Measurements from ENCODE around the gene PTPRT. TPM values are rescaled to one million over a fixed set of nuclear protein-coding genes. Genes with fewer than 3 reads are reported as not detected.

Gene PTPRT
- total RNA-seq, 1 experiment from 2014 or later, result not detected

DNA sequence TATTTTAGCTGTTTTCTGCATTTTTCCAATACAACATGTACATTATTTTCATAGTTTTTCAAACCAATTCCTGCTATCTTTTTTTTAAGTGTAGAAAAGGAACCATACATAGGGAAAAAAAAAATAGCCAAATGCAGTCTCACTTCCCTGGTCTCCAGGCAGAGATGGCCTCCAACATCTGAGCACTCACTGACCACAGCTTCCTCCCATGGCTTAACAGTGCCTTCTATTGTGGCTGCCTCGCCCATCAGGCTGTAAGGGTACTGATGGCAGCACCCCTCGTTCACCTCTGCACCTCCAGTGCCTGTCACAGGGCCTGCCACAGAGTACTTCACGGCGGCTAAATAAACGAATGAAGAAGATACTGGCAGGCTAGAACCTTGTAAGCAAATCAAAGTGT is 591.1 kb downstream of the PTPRT start (continued):
- TF ChIP-seq, protein P1, sequence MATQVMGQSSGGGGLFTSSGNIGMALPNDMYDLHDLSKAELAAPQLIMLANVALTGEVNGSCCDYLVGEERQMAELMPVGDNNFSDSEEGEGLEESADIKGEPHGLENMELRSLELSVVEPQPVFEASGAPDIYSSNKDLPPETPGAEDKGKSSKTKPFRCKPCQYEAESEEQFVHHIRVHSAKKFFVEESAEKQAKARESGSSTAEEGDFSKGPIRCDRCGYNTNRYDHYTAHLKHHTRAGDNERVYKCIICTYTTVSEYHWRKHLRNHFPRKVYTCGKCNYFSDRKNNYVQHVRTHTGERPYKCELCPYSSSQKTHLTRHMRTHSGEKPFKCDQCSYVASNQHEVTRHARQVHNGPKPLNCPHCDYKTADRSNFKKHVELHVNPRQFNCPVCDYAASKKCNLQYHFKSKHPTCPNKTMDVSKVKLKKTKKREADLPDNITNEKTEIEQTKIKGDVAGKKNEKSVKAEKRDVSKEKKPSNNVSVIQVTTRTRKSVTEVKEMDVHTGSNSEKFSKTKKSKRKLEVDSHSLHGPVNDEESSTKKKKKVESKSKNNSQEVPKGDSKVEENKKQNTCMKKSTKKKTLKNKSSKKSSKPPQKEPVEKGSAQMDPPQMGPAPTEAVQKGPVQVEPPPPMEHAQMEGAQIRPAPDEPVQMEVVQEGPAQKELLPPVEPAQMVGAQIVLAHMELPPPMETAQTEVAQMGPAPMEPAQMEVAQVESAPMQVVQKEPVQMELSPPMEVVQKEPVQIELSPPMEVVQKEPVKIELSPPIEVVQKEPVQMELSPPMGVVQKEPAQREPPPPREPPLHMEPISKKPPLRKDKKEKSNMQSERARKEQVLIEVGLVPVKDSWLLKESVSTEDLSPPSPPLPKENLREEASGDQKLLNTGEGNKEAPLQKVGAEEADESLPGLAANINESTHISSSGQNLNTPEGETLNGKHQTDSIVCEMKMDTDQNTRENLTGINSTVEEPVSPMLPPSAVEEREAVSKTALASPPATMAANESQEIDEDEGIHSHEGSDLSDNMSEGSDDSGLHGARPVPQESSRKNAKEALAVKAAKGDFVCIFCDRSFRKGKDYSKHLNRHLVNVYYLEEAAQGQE (IDR thresholded peaks at IDR 0.05; ENCODE audit: low read depth), result no peak
- TF ChIP-seq, protein P2, sequence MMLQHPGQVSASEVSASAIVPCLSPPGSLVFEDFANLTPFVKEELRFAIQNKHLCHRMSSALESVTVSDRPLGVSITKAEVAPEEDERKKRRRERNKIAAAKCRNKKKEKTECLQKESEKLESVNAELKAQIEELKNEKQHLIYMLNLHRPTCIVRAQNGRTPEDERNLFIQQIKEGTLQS (IDR thresholded peaks at IDR 0.05), result no peak

DNA sequence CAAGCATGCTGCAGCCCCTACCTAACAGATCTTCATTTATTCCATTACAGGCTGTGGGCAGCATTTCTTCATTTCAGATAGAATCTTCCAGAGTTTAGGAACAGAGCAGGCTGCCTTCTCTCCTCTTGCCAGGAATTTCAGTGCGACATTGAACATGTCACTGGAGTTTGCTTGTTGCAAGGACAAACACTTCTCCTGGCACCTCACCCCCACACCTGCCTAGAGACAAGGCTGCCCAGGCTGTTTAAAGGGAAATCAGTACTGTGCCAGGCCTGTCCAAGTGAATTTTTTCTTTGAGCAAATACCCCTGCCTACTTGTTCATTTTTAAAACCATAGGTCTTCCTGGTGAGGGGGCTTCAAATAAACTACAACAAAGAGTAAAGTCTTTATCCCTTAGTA is 594.1 kb downstream of the PTPRT start:
- DNase-seq (ENCODE audit: low read depth, low spot score), result no peak
- no peaks in the 10 kb centered on the region for H3K36me3 ChIP-seq (ENCODE audit: control insufficient read depth in 1 of 2, insufficient read depth in 2 of 2, low read length in 2 of 2)
- no peak for ATAC-seq
- CTCF ChIA-PET, result no interaction called here
- no peak for TF ChIP-seq ELF1 (IDR thresholded peaks at IDR 0.05; ENCODE audit: borderline replicate concordance, low read depth)
- TF ChIP-seq CEBPB (IDR thresholded peaks at IDR 0.05; ENCODE audit: low read depth), result no peak
- TF ChIP-seq EZH2 (IDR thresholded peaks at IDR 0.05), result no peak
- no peaks in the 10 kb centered on the region for H3K4me1 ChIP-seq (ENCODE audit: control insufficient read depth in 1 of 2, insufficient read depth in 2 of 2, low read length in 2 of 2)
- H3K9me3 ChIP-seq (ENCODE audit: control insufficient read depth in 1 of 2, insufficient read depth in 1 of 2, low read depth in 1 of 2, low read length in 2 of 2), result peaks cover 12 to 20% of the 10 kb centered on the region in 2 experiments; a peak in 2 of 4 replicates
- no peak overlapping the region for H2AFZ ChIP-seq (ENCODE audit: low read depth, low read length, poor library complexity, severe bottlenecking)
- no TSS peak for BruUV-seq (replicated peaks)
- RAD21 ChIA-PET (ENCODE audit: low non-redundant PET in 1 of 2, low total read pairs in 2 of 2, uncharacterized antibody in 2 of 2, unreplicated experiment in 2 of 2), result no interaction called here
- no peaks in the 10 kb centered on the region for H3K27me3 ChIP-seq (ENCODE audit: insufficient read depth, low read length)
- POLR2A ChIA-PET, result no interaction called here
- no peak overlapping the region for H3K4me3 ChIP-seq (replicated peaks in 1 of 2; ENCODE audit: low read depth in 1 of 2, low read length in 2 of 2)
- no peaks in the 10 kb centered on the region for H4K20me1 ChIP-seq (ENCODE audit: insufficient read depth)
- no peaks in the 10 kb centered on the region for H3K9me2 ChIP-seq (ENCODE audit: insufficient read depth)
- no peak overlapping the region for H3K4me2 ChIP-seq (ENCODE audit: low read length)
- intact Hi-C loops (cut with micrococcal nuclease), result no loop called here
- no peak overlapping the region for H3K9ac ChIP-seq (ENCODE audit: low read length)
- H3K27ac ChIP-seq (ENCODE audit: low read depth, low read length), result no peak overlapping the region
- no peaks in the 10 kb centered on the region for H3K79me2 ChIP-seq (ENCODE audit: insufficient read depth, low read length)

Data from HCT116 (cell line).